ENCODE measurements around the gene CLEC1B.
"Not testable (repeated sequence)": the region's sequence is repeated elsewhere in the genome, so short reads cannot be mapped to it uniquely, and the experiment has no call there.

CLEC1B gene

DNA sequence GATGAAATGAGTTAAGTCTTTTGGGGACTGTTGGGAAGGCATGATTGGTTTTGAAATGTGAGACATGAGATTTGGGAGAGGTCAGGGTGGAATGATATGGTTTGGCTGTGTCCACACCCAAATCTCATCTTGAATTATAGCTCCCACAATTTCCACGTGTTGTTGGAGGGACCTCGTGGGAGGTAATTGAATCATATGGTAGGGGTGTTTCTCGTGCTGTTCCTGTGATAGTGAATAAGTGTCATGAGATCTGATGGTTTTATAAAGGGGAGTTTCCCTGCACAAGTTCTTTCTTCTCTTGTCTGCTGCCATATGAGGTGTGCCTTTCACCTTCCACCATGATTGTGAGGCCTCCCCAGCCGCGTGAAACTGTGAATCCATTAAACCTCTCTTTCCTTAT, 22.3 kb downstream of the CLEC1B start:
- POLR2A ChIA-PET; CTCF ChIA-PET; H3K4me1 ChIP-seq (ENCODE audit: control insufficient read depth, insufficient read depth, low read length); H3K36me3 ChIP-seq (ENCODE audit: control insufficient read depth in 2 of 2, insufficient read depth in 1 of 2, low read length in 2 of 2); H3K27ac ChIP-seq (ENCODE audit: extremely low read depth, low read depth, low read length); H3K4me3 ChIP-seq (ENCODE audit: low read depth, low read length); H3K9me3 ChIP-seq (ENCODE audit: control insufficient read depth, insufficient read depth, low read depth, low read length): not testable (repeated sequence)

DNA sequence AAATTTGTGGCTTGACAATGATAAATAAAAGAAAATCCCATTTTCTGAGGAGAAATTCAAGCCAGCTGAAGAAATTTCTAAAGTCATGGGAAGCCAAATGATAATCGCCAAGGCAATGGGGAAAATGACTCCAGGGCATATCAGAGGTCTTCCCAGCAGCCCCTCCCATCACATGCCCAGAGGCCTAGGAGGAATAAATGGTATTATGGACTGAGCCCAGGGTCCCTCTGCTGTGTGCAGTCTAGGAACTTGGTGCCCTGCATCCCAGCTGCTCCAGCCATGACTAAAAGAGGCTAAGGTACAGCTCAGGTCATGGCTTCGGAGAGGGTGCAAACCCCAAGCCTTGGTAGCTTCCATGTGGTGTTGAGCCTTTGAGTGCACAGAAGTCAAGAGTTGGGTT, 23.3 kb downstream of the CLEC1B start:
- CTCF ChIA-PET, result no interaction called here
- Histone ChIP-seq H3K4me1 (ENCODE audit: control insufficient read depth, insufficient read depth, low read length) (no peaks in the 10 kb centered on the region), H3K9me3 (ENCODE audit: control insufficient read depth, insufficient read depth, low read depth, low read length) (no peaks in the 10 kb centered on the region), H3K36me3 (ENCODE audit: control insufficient read depth in 2 of 2, insufficient read depth in 1 of 2, low read length in 2 of 2) (no peaks in the 10 kb centered on the region), H3K4me3 (ENCODE audit: low read depth, low read length) (no peak overlapping the region), H3K27ac (ENCODE audit: extremely low read depth, low read depth, low read length) (no peak overlapping the region)
- POLR2A ChIA-PET, result no interaction called here
- TF ChIP-seq ZNF155 (tag by site-specific recombination; IDR thresholded peaks at IDR 0.05), result no peak
- TF ChIP-seq TRIM28 (IDR thresholded peaks at IDR 0.05; ENCODE audit: borderline replicate concordance, low read length), result peak; percentile 65; the same call in 1 of the 2 replicates
- peak; percentile 92 for TF ChIP-seq ZNF585B (tag by site-specific recombination; IDR thresholded peaks at IDR 0.05)
- peak; percentile 45 for TF ChIP-seq SETDB1 (IDR thresholded peaks at IDR 0.05; ENCODE audit: insufficient read length, low read length)

DNA sequence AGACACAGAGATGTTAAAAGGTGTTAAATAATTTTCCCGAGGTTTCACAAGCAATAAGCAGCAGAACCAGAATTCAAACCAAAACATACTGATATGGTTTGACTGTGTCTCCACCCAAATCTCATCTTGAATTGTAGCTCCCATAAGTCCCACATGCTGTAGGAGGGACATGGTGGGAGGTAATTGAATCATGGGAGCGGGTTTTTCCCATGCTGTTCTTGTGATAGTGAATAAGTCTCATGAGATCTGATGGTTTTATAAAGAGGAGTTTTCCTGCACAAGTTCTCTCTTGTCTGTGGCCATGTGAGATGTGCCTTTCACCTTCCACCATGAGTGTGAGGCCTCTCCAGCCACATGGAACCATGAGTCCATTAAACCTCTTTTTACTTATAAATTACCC, 24.2 kb downstream of the CLEC1B start:
- H3K27ac ChIP-seq (ENCODE audit: extremely low read depth, low read depth, low read length); H3K4me3 ChIP-seq (ENCODE audit: low read depth, low read length); CTCF ChIA-PET; H3K36me3 ChIP-seq (ENCODE audit: control insufficient read depth in 2 of 2, insufficient read depth in 1 of 2, low read length in 2 of 2); H3K4me1 ChIP-seq (ENCODE audit: control insufficient read depth, insufficient read depth, low read length); H3K9me3 ChIP-seq (ENCODE audit: control insufficient read depth, insufficient read depth, low read depth, low read length); POLR2A ChIA-PET: not testable (repeated sequence)

DNA sequence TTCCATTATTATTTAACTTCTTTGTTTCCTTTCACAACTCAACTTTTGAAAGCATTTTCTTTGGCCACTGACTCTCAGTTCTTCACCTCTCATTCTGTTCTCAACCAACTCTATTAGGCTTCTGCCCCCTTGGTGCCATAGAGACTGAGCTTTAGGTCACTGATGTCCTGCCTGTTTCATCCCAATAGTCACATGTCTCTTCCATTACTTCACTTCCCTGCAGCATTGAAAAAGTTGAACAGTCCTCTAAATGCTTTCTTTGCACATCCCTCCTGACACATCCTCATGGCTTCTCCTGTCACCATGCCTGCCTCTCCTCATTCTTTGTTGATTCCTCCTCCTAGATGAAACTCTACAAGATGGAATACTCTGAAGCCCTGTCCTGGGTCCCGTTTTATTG, 25.0 kb downstream of the CLEC1B start:
- Histone ChIP-seq H3K4me3 (ENCODE audit: low read depth, low read length) (no peak overlapping the region), H3K27ac (ENCODE audit: extremely low read depth, low read depth, low read length) (no peak overlapping the region), H3K36me3 (ENCODE audit: control insufficient read depth in 2 of 2, insufficient read depth in 1 of 2, low read length in 2 of 2) (no peaks in the 10 kb centered on the region), H3K4me1 (ENCODE audit: control insufficient read depth, insufficient read depth, low read length) (no peaks in the 10 kb centered on the region), H3K9me3 (ENCODE audit: control insufficient read depth, insufficient read depth, low read depth, low read length) (no peaks in the 10 kb centered on the region)
- POLR2A ChIA-PET, result no interaction called here
- CTCF ChIA-PET, result no interaction called here
- TF ChIP-seq ZNF560 (tag by site-specific recombination; IDR thresholded peaks at IDR 0.05; ENCODE audit: borderline replicate concordance), result no peak
- TF ChIP-seq HOXD13 (CRISPR knock-in tag; IDR thresholded peaks at IDR 0.05; ENCODE audit: borderline replicate concordance), result no peak
- no peak for TF ChIP-seq ZNF677 (tag by site-specific recombination; IDR thresholded peaks at IDR 0.05)
- TF ChIP-seq ZFP41 (tag by site-specific recombination; IDR thresholded peaks at IDR 0.05; ENCODE audit: borderline replicate concordance), result no peak
- TF ChIP-seq SP3 (tag by site-specific recombination; IDR thresholded peaks at IDR 0.05), result no peak
- TF ChIP-seq ZNF548 (tag by site-specific recombination; IDR thresholded peaks at IDR 0.05), result no peak
- TF ChIP-seq, protein P1, sequence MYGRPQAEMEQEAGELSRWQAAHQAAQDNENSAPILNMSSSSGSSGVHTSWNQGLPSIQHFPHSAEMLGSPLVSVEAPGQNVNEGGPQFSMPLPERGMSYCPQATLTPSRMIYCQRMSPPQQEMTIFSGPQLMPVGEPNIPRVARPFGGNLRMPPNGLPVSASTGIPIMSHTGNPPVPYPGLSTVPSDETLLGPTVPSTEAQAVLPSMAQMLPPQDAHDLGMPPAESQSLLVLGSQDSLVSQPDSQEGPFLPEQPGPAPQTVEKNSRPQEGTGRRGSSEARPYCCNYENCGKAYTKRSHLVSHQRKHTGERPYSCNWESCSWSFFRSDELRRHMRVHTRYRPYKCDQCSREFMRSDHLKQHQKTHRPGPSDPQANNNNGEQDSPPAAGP (tag by site-specific recombination; IDR thresholded peaks at IDR 0.05), result no peak
- TF ChIP-seq ZNF768 (tag by site-specific recombination; IDR thresholded peaks at IDR 0.05), result no peak
- TF ChIP-seq ZNF670 (tag by site-specific recombination; IDR thresholded peaks at IDR 0.05; ENCODE audit: low read depth), result no peak
- TF ChIP-seq ZNF114 (tag by site-specific recombination; IDR thresholded peaks at IDR 0.05), result no peak

DNA sequence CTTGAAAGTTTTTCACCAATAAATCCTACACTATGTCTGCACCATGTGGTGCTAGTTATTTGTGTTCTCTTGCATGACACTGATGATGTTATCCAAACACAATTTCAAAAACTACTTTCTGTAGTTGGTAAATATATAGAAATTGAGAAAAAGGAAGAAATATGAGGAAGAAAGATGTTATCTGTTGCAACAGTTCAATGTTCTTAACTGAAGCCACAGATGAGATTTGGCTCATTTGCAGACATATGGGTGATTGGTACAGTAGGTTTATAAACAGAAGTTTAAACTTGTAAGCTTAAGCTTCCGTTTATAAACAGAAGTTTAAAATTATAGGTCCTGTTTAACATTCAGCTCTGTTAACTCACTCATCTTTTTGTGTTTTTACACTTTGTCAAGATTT, 27.7 kb downstream of the CLEC1B start, which contains the start of gene CLEC12A:
Gene CLEC12A (plus strand): TSS at position 229 of the 400 bp plus-strand sequence. CDS start 188 bp downstream, outside the sequence.
- H3K27ac ChIP-seq (ENCODE audit: extremely low read depth, low read depth, low read length), result no peak within 1 kb of the TSS
- ChIA-PET CTCF (no interaction called here), POLR2A (no interaction called here)
- no peaks in the 10 kb centered on the region for H3K36me3 ChIP-seq (ENCODE audit: control insufficient read depth in 2 of 2, insufficient read depth in 1 of 2, low read length in 2 of 2)
- H3K9me3 ChIP-seq (ENCODE audit: control insufficient read depth, insufficient read depth, low read depth, low read length), result no peaks in the 10 kb centered on the region
- H3K4me3 ChIP-seq (ENCODE audit: low read depth, low read length), result no peak within 1 kb of the TSS
- H3K4me1 ChIP-seq (ENCODE audit: control insufficient read depth, insufficient read depth, low read length), result no peaks in the 10 kb centered on the region
- TF ChIP-seq ZXDB (tag by site-specific recombination; IDR thresholded peaks at IDR 0.05), result no peak
- TF ChIP-seq ZNF837 (tag by site-specific recombination; IDR thresholded peaks at IDR 0.05), result no peak
- no peak for TF ChIP-seq ZNF571 (tag by site-specific recombination; IDR thresholded peaks at IDR 0.05)
- no peak for TF ChIP-seq ZNF19 (tag by site-specific recombination; IDR thresholded peaks at IDR 0.05; ENCODE audit: low read depth)
- no peak for TF ChIP-seq MZF1 (tag by site-specific recombination; IDR thresholded peaks at IDR 0.05; ENCODE audit: borderline replicate concordance)
- no peak for TF ChIP-seq ZNF426 (tag by site-specific recombination; IDR thresholded peaks at IDR 0.05)
- TF ChIP-seq ZNF416 (tag by site-specific recombination; IDR thresholded peaks at IDR 0.05), result no peak
- no peak for TF ChIP-seq ZNF23 (tag by site-specific recombination; IDR thresholded peaks at IDR 0.05; ENCODE audit: borderline replicate concordance)
- TF ChIP-seq ZNF433 (tag by site-specific recombination; IDR thresholded peaks at IDR 0.05; ENCODE audit: low read depth), result no peak
- TF ChIP-seq, protein P2, sequence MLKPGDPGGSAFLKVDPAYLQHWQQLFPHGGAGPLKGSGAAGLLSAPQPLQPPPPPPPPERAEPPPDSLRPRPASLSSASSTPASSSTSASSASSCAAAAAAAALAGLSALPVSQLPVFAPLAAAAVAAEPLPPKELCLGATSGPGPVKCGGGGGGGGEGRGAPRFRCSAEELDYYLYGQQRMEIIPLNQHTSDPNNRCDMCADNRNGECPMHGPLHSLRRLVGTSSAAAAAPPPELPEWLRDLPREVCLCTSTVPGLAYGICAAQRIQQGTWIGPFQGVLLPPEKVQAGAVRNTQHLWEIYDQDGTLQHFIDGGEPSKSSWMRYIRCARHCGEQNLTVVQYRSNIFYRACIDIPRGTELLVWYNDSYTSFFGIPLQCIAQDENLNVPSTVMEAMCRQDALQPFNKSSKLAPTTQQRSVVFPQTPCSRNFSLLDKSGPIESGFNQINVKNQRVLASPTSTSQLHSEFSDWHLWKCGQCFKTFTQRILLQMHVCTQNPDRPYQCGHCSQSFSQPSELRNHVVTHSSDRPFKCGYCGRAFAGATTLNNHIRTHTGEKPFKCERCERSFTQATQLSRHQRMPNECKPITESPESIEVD (tag by site-specific recombination; IDR thresholded peaks at IDR 0.05), result no peak
- no peak for TF ChIP-seq GLIS2 (tag by site-specific recombination; IDR thresholded peaks at IDR 0.05)

Measured in HEK293 (cell line).